Liver (tissue), 9 donors: ENCODE measurements around the gene LIMA1. TPM values are rescaled to one million over a fixed set of nuclear protein-coding genes. Genes with fewer than 3 reads are reported as not detected.

ENCODE experiments used
- DNase-seq: peaks from one replicate; pipeline ENCODE4 v3.0.0-alpha.2; 2017; ENCODE audit warnings: low spot score
- H3K27ac ChIP-seq, 2 donors: one replicate each; pipeline ENCODE4 v1.7.0; 2013; ENCODE audit warnings: inconsistent platforms in 2 of 2, low read length in 2 of 2, control low read depth in 1 of 2, low read depth in 1 of 2, mild to moderate bottlenecking in 1 of 2
- H3K27me3 ChIP-seq, 4 donors: one replicate each; pipeline versions ENCODE4 v1.6.1 to v1.7.0; 2013; ENCODE audit warnings: low read length in 3 of 4, inconsistent platforms in 1 of 4, mild to moderate bottlenecking in 1 of 4, moderate library complexity in 1 of 4; ENCODE audit not compliant: control insufficient read depth in 4 of 4, insufficient read depth in 4 of 4
- H3K36me3 ChIP-seq, 4 donors: one replicate each; pipeline versions ENCODE4 v1.6.1 to v1.7.0; 2013; ENCODE audit warnings: low read length in 3 of 4, mild to moderate bottlenecking in 3 of 4, low read depth in 1 of 4, moderate library complexity in 1 of 4; ENCODE audit not compliant: control insufficient read depth in 4 of 4, insufficient read depth in 3 of 4
- H3K4me1 ChIP-seq, 4 donors: one replicate each; pipeline versions ENCODE4 v1.6.1 to v1.7.0; 2013; ENCODE audit warnings: low read length in 3 of 4, mild to moderate bottlenecking in 3 of 4, moderate library complexity in 1 of 4; ENCODE audit not compliant: control insufficient read depth in 4 of 4, insufficient read depth in 4 of 4
- H3K4me3 ChIP-seq, 3 donors: one replicate each; pipeline versions ENCODE4 v1.6.1 to v1.7.0; 2013; ENCODE audit warnings: low read length in 3 of 3, control low read depth in 1 of 3, low read depth in 1 of 3, mild to moderate bottlenecking in 1 of 3
- H3K9ac ChIP-seq, 2 donors: one replicate each; pipeline ENCODE4 v1.7.0; 2013; ENCODE audit warnings: low read length in 2 of 2, mild to moderate bottlenecking in 2 of 2, moderate library complexity in 2 of 2, control low read depth in 1 of 2, low read depth in 1 of 2
- H3K9me3 ChIP-seq, 4 donors: one replicate each; pipeline versions ENCODE4 v1.6.1 to v1.7.0; 2013; ENCODE audit warnings: low read length in 3 of 4; ENCODE audit not compliant: control insufficient read depth in 4 of 4
- ATF3 ChIP-seq: IDR thresholded peaks from 2 replicates; pipeline ENCODE4 v1.6.1; 2016; ENCODE audit warnings: antibody characterized with exemption
- CTCF ChIP-seq: fragments of 150-350 bp; IDR thresholded peaks from 2 replicates; pipeline ENCODE4 v1.5.1; 2017; ENCODE audit warnings: improper control_type of control experiment, low read depth, low read length; ENCODE audit not compliant: missing input control
- EGR1 ChIP-seq, 2 donors: IDR thresholded peaks; 2 replicates each; pipeline ENCODE4 v1.6.1; 2016 to 2018; ENCODE audit warnings: antibody characterized with exemption in 2 of 2, low read depth in 2 of 2
- FOXA1 ChIP-seq: IDR thresholded peaks from 2 replicates; pipeline ENCODE4 v1.6.1; 2016; ENCODE audit warnings: antibody characterized with exemption
- GABPA ChIP-seq, 2 donors: IDR thresholded peaks in 1 of 2; conservative IDR thresholded peaks in 1 of 2; 2 replicates each; pipeline ENCODE4 v1.6.1; 2016; ENCODE audit warnings: antibody characterized with exemption in 2 of 2, mild to moderate bottlenecking in 1 of 2, moderate library complexity in 1 of 2
- HNF4A ChIP-seq, 2 donors: conservative IDR thresholded peaks; 2 replicates each; pipeline ENCODE4 v1.6.1; 2016; ENCODE audit warnings: antibody characterized with exemption in 2 of 2, mild to moderate bottlenecking in 2 of 2
- HNF4G ChIP-seq: IDR thresholded peaks from 2 replicates; pipeline ENCODE4 v1.6.1; 2016; ENCODE audit warnings: antibody characterized with exemption
- JUND ChIP-seq, 2 donors: IDR thresholded peaks; 2 replicates each; pipeline ENCODE4 v1.6.1; 2016; ENCODE audit warnings: antibody characterized with exemption in 2 of 2
- MAX ChIP-seq: IDR thresholded peaks from 2 replicates; pipeline ENCODE4 v1.6.1; 2016; ENCODE audit warnings: antibody characterized with exemption
- NR2F2 ChIP-seq: IDR thresholded peaks from 2 replicates; pipeline ENCODE4 v1.6.1; 2016; ENCODE audit warnings: antibody characterized with exemption
- RAD21 ChIP-seq, 2 donors: IDR thresholded peaks; 2 replicates each; pipeline ENCODE4 v1.6.1; 2016; ENCODE audit warnings: antibody characterized with exemption in 2 of 2, mild to moderate bottlenecking in 2 of 2
- REST ChIP-seq: IDR thresholded peaks from 2 replicates; pipeline ENCODE4 v1.6.1; 2016; ENCODE audit warnings: antibody characterized with exemption, mild to moderate bottlenecking
- RXRA ChIP-seq, 2 donors: IDR thresholded peaks; 2 replicates each; pipeline ENCODE4 v1.6.1; 2017 to 2018; ENCODE audit warnings: antibody characterized with exemption in 2 of 2, mild to moderate bottlenecking in 1 of 2
- SP1 ChIP-seq: IDR thresholded peaks from 2 replicates; pipeline ENCODE4 v1.6.1; 2018; ENCODE audit warnings: antibody characterized with exemption, mild to moderate bottlenecking
- TAF1 ChIP-seq: conservative IDR thresholded peaks from 2 replicates; pipeline ENCODE4 v1.6.1; 2016; ENCODE audit warnings: antibody characterized with exemption, mild to moderate bottlenecking
- YY1 ChIP-seq: IDR thresholded peaks from 2 replicates; pipeline ENCODE4 v1.6.1; 2016; ENCODE audit warnings: antibody characterized with exemption, mild to moderate bottlenecking
- ZBTB33 ChIP-seq: IDR thresholded peaks from 2 replicates; pipeline ENCODE4 v1.6.1; 2016; ENCODE audit warnings: antibody characterized with exemption
- WGBS: extraction: QIAGEN DNeasy Blood & Tissue Kit; methylation state at CpG from one replicate; pipeline ENCODE4 v1.1.7; 2013; 5-methylcytosine and 5-hydroxymethylcytosine counted together
- polyA plus RNA-seq, 2 donors: library from polyadenylated mRNA; stranded (reverse) in 1 of 2; unstranded in 1 of 2; fragments of 200-250 nt in 1 of 2; fragments of >200 nt in 1 of 2; fragmentation: Nextera tagmentation in 1 of 2; extraction: Ambion mirVana in 1 of 2; gene quantifications; one replicate each; pipeline versions ENCODE4 v1.2.1 to v1.2.3, GENCODE V29; 2013 to 2015
- total RNA-seq, 2 donors: library from RNA; depleted of rRNA; stranded (reverse); fragments of >200 nt; gene quantifications; one replicate each; pipeline ENCODE4 v1.2.3, GENCODE V29; 2014
- donor health status: healthy.
- donor health status: healthy.
- donor health status: healthy.
- donor health status: healthy.
- donor health status: healthy.

Gene LIMA1
- total and polyA plus RNA-seq, 4 donors, result 8.1 to 17.5 (median 13.5) TPM

- Histone ChIP-seq H3K36me3 (peaks cover 0 to 24% (median 17%) of the 10 kb centered on the region in 4 donors), H3K4me3 (no peak overlapping the region), H3K9ac (no peak overlapping the region), H3K9me3 (no peaks in the 10 kb centered on the region), H3K4me1 (peaks cover 0 to 2% (median 0%) of the 10 kb centered on the region in 4 donors), H3K27me3 (no peaks in the 10 kb centered on the region), H3K27ac (no peak overlapping the region)
- WGBS, result 94% methylated on average over 4 of the region's 4 CpGs
- TF ChIP-seq ATF3 (no peak), RAD21 (IDR thresholded peaks at IDR 0.05) (no peak), CTCF (no peak), GABPA (IDR thresholded peaks at IDR 0.05 in 1 of 2, conservative IDR thresholded peaks at IDR 0.05 in 1 of 2) (no peak), HNF4A (conservative IDR thresholded peaks at IDR 0.05) (no peak), HNF4G (no peak), JUND (IDR thresholded peaks at IDR 0.05) (no peak), REST (no peak), EGR1 (IDR thresholded peaks at IDR 0.05; ENCODE audit: low read depth in 2 of 2) (no peak), SP1 (no peak), FOXA1 (no peak), RXRA (IDR thresholded peaks at IDR 0.05) (no peak), YY1 (no peak), NR2F2 (no peak)
- no peak for DNase-seq
Observed at GRCh38 chr12:50129290-50129689, 154.0 kb downstream of the LIMA1 start.

GRCh38 chr12:50127546-50127945 is 155.8 kb downstream of the LIMA1 start:
- DNase-seq, result no peak
- H3K27ac ChIP-seq, result no peak overlapping the region
- no peak for TF ChIP-seq ZBTB33
- no peak for TF ChIP-seq YY1
- TF ChIP-seq FOXA1, result no peak
- no peak for TF ChIP-seq HNF4A (conservative IDR thresholded peaks at IDR 0.05)
- TF ChIP-seq EGR1 (IDR thresholded peaks at IDR 0.05; ENCODE audit: low read depth in 2 of 2), result no peak
- TF ChIP-seq MAX, result no peak
- no peak for TF ChIP-seq ATF3
- no peak for TF ChIP-seq RXRA (IDR thresholded peaks at IDR 0.05)
- no peak for TF ChIP-seq GABPA (IDR thresholded peaks at IDR 0.05 in 1 of 2, conservative IDR thresholded peaks at IDR 0.05 in 1 of 2)
- TF ChIP-seq TAF1, result no peak
- no peak for TF ChIP-seq HNF4G
- TF ChIP-seq RAD21 (IDR thresholded peaks at IDR 0.05), result no peak
- TF ChIP-seq SP1, result no peak
- TF ChIP-seq REST, result no peak
- no peak for TF ChIP-seq NR2F2
- no peak for TF ChIP-seq JUND (IDR thresholded peaks at IDR 0.05)
- no peaks in the 10 kb centered on the region for H3K27me3 ChIP-seq
- H3K9ac ChIP-seq, result no peak overlapping the region
- peaks cover 0 to under 1% (median 0%) of the 10 kb centered on the region in 4 donors for H3K4me1 ChIP-seq
- 89% methylated on average over 2 of the region's 2 CpGs for WGBS
- H3K4me3 ChIP-seq, result no peak overlapping the region
- peaks cover 2 to 30% (median 21%) of the 10 kb centered on the region in 4 donors for H3K36me3 ChIP-seq
- H3K9me3 ChIP-seq, result no peaks in the 10 kb centered on the region
